ENCODE measurements around the gene CHRNA5.
A peak's percentile ranks its signal among the peaks of the same experiment; 100 is the strongest.
"Not testable (repeated sequence)": the region's sequence is repeated elsewhere in the genome, so short reads cannot be mapped to it uniquely, and the experiment has no call there.

The CHRNA5 gene

GRCh38 chr15:78541744-78542034, 23.6 kb upstream of the CHRNA5 start:
- H3K27me3 Mint-ChIP-seq, result no peaks in the 10 kb centered on the region
- H3K9me3 Mint-ChIP-seq, result no peaks in the 10 kb centered on the region
- peaks cover 25% of the 10 kb centered on the region for H3K4me1 Mint-ChIP-seq
- H3K27ac Mint-ChIP-seq (ENCODE audit: low read depth), result peak overlapping the region; percentile 98
- ATAC-seq (replicated peaks; ENCODE audit: extremely low read depth, poor library complexity, severe bottlenecking) (no peak), DNase-seq (ENCODE audit: low spot score in 2 of 2) (no peak)
- H3K36me3 Mint-ChIP-seq (ENCODE audit: insufficient read depth), result peaks cover 57% of the 10 kb centered on the region
- H3K4me3 Mint-ChIP-seq, result peak overlapping the region; percentile 82

- DNase-seq (ENCODE audit: low spot score in 2 of 2) (no peak), ATAC-seq (replicated peaks; ENCODE audit: extremely low read depth, poor library complexity, severe bottlenecking) (no peak)
- Mint-ChIP-seq H3K27me3 (no peaks in the 10 kb centered on the region), H3K27ac (ENCODE audit: low read depth) (peak overlapping the region; percentile 98), H3K4me3 (peak overlapping the region; percentile 82), H3K36me3 (ENCODE audit: insufficient read depth) (peaks cover 67% of the 10 kb centered on the region), H3K9me3 (no peaks in the 10 kb centered on the region), H3K4me1 (peaks cover 25% of the 10 kb centered on the region)
Measured at GRCh38 chr15:78542647-78543046, 22.7 kb upstream of the CHRNA5 start.

GRCh38 chr15:78550194-78550593, 15.1 kb upstream of the CHRNA5 start:
- no peaks in the 10 kb centered on the region for H3K9me3 Mint-ChIP-seq
- no peak overlapping the region for H3K27ac Mint-ChIP-seq (ENCODE audit: low read depth)
- peaks cover 56% of the 10 kb centered on the region for H3K36me3 Mint-ChIP-seq (ENCODE audit: insufficient read depth)
- H3K4me3 Mint-ChIP-seq, result no peak overlapping the region
- ATAC-seq (replicated peaks; ENCODE audit: extremely low read depth, poor library complexity, severe bottlenecking) (no peak), DNase-seq (ENCODE audit: low spot score in 2 of 2) (no peak)
- H3K4me1 Mint-ChIP-seq, result no peaks in the 10 kb centered on the region
- H3K27me3 Mint-ChIP-seq, result no peaks in the 10 kb centered on the region

- no peak for ATAC-seq (replicated peaks; ENCODE audit: extremely low read depth, poor library complexity, severe bottlenecking)
- Mint-ChIP-seq H3K36me3 (ENCODE audit: insufficient read depth) (peaks cover 50% of the 10 kb centered on the region), H3K4me1 (no peaks in the 10 kb centered on the region), H3K27ac (ENCODE audit: low read depth) (no peak overlapping the region), H3K4me3 (no peak overlapping the region), H3K9me3 (no peaks in the 10 kb centered on the region), H3K27me3 (no peaks in the 10 kb centered on the region)
- DNase-seq (ENCODE audit: low spot score in 2 of 2), result no peak
Measured at GRCh38 chr15:78550815-78551214, 14.5 kb upstream of the CHRNA5 start.

- H3K9me3 Mint-ChIP-seq, result no peaks in the 10 kb centered on the region
- H3K4me3 Mint-ChIP-seq, result no peak overlapping the region
- H3K27ac Mint-ChIP-seq (ENCODE audit: low read depth), result peak overlapping the region; percentile 15
- DNase-seq (ENCODE audit: low spot score in 2 of 2) (no peak), ATAC-seq (replicated peaks; ENCODE audit: extremely low read depth, poor library complexity, severe bottlenecking) (no peak)
- no peaks in the 10 kb centered on the region for H3K4me1 Mint-ChIP-seq
- H3K36me3 Mint-ChIP-seq (ENCODE audit: insufficient read depth), result peaks cover 39% of the 10 kb centered on the region
- no peaks in the 10 kb centered on the region for H3K27me3 Mint-ChIP-seq
Measured at GRCh38 chr15:78551902-78552301, 13.4 kb upstream of the CHRNA5 start.

GRCh38 chr15:78552597-78552996, 12.7 kb upstream of the CHRNA5 start:
- H3K4me3 Mint-ChIP-seq, result no peak overlapping the region
- no peak for DNase-seq (ENCODE audit: low spot score in 2 of 2)
- H3K4me1 Mint-ChIP-seq, result no peaks in the 10 kb centered on the region
- no peak overlapping the region for H3K27ac Mint-ChIP-seq (ENCODE audit: low read depth)
- H3K27me3 Mint-ChIP-seq, result no peaks in the 10 kb centered on the region
- no peaks in the 10 kb centered on the region for H3K9me3 Mint-ChIP-seq
- no peak for ATAC-seq (replicated peaks; ENCODE audit: extremely low read depth, poor library complexity, severe bottlenecking)
- H3K36me3 Mint-ChIP-seq (ENCODE audit: insufficient read depth), result peaks cover 32% of the 10 kb centered on the region

GRCh38 chr15:78560201-78560600, 5.1 kb upstream of the CHRNA5 start:
- H3K9me3 Mint-ChIP-seq; H3K4me3 Mint-ChIP-seq; DNase-seq (ENCODE audit: low spot score in 2 of 2); H3K4me1 Mint-ChIP-seq; H3K36me3 Mint-ChIP-seq (ENCODE audit: insufficient read depth); H3K27me3 Mint-ChIP-seq; H3K27ac Mint-ChIP-seq (ENCODE audit: low read depth); ATAC-seq (replicated peaks; ENCODE audit: extremely low read depth, poor library complexity, severe bottlenecking): not testable (repeated sequence)

GRCh38 chr15:78561490-78561889, 3.8 kb upstream of the CHRNA5 start:
- Mint-ChIP-seq H3K27me3 (peaks cover 6% of the 10 kb centered on the region), H3K4me1 (peaks cover 17% of the 10 kb centered on the region), H3K9me3 (no peaks in the 10 kb centered on the region), H3K27ac (ENCODE audit: low read depth) (no peak overlapping the region), H3K36me3 (ENCODE audit: insufficient read depth) (no peaks in the 10 kb centered on the region), H3K4me3 (no peak overlapping the region)
- no peak for DNase-seq (ENCODE audit: low spot score in 2 of 2)
- no peak for ATAC-seq (replicated peaks; ENCODE audit: extremely low read depth, poor library complexity, severe bottlenecking)

- H3K9me3 Mint-ChIP-seq, result no peaks in the 10 kb centered on the region
- peaks cover 12% of the 10 kb centered on the region for H3K27me3 Mint-ChIP-seq
- H3K36me3 Mint-ChIP-seq (ENCODE audit: insufficient read depth), result no peaks in the 10 kb centered on the region
- ATAC-seq (replicated peaks; ENCODE audit: extremely low read depth, poor library complexity, severe bottlenecking) (no peak), DNase-seq (ENCODE audit: low spot score in 2 of 2) (no peak)
- peaks cover 19% of the 10 kb centered on the region for H3K4me1 Mint-ChIP-seq
- H3K4me3 Mint-ChIP-seq, result no peak overlapping the region
- H3K27ac Mint-ChIP-seq (ENCODE audit: low read depth), result no peak overlapping the region
Measured at GRCh38 chr15:78563092-78563491, 2.2 kb upstream of the CHRNA5 start.

GRCh38 chr15:78564743-78565096, 600 bp upstream of the CHRNA5 start:
- ATAC-seq (replicated peaks; ENCODE audit: extremely low read depth, poor library complexity, severe bottlenecking) (no peak), DNase-seq (ENCODE audit: low spot score in 2 of 2) (no peak)
- Mint-ChIP-seq H3K9me3 (no peaks in the 10 kb centered on the region), H3K4me3 (peak overlapping the region; percentile 87), H3K36me3 (ENCODE audit: insufficient read depth) (no peaks in the 10 kb centered on the region), H3K27me3 (peaks cover 12% of the 10 kb centered on the region), H3K27ac (ENCODE audit: low read depth) (no peak overlapping the region), H3K4me1 (peaks cover 19% of the 10 kb centered on the region)

GRCh38 chr15:78565951-78566774, 843 bp downstream of the CHRNA5 start:
- ATAC-seq (replicated peaks; ENCODE audit: extremely low read depth, poor library complexity, severe bottlenecking) (no peak), DNase-seq (ENCODE audit: low spot score in 2 of 2) (no peak)
- H3K9me3 Mint-ChIP-seq, result no peaks in the 10 kb centered on the region
- peaks cover 19% of the 10 kb centered on the region for H3K4me1 Mint-ChIP-seq
- H3K27ac Mint-ChIP-seq (ENCODE audit: low read depth), result no peak overlapping the region
- H3K4me3 Mint-ChIP-seq, result peak overlapping the region; percentile 87
- no peaks in the 10 kb centered on the region for H3K36me3 Mint-ChIP-seq (ENCODE audit: insufficient read depth)
- peaks cover 12% of the 10 kb centered on the region for H3K27me3 Mint-ChIP-seq

- DNase-seq (ENCODE audit: low spot score in 2 of 2) (no peak), ATAC-seq (replicated peaks; ENCODE audit: extremely low read depth, poor library complexity, severe bottlenecking) (no peak)
- no peaks in the 10 kb centered on the region for H3K9me3 Mint-ChIP-seq
- no peaks in the 10 kb centered on the region for H3K36me3 Mint-ChIP-seq (ENCODE audit: insufficient read depth)
- no peak overlapping the region for H3K4me3 Mint-ChIP-seq
- H3K27me3 Mint-ChIP-seq, result peaks cover 12% of the 10 kb centered on the region
- peaks cover 19% of the 10 kb centered on the region for H3K4me1 Mint-ChIP-seq
- no peak overlapping the region for H3K27ac Mint-ChIP-seq (ENCODE audit: low read depth)
Measured at GRCh38 chr15:78567531-78567930, 2.2 kb downstream of the CHRNA5 start.

GRCh38 chr15:78570710-78571109, 5.4 kb downstream of the CHRNA5 start:
- no peak overlapping the region for H3K4me3 Mint-ChIP-seq

More at GRCh38 chr15:78570710-78571109, 5.4 kb downstream of the CHRNA5 start:
- Mint-ChIP-seq H3K4me1 (peaks cover 9% of the 10 kb centered on the region), H3K36me3 (ENCODE audit: insufficient read depth) (no peaks in the 10 kb centered on the region), H3K9me3 (no peaks in the 10 kb centered on the region), H3K27me3 (peaks cover 12% of the 10 kb centered on the region), H3K27ac (ENCODE audit: low read depth) (no peak overlapping the region)
- DNase-seq (ENCODE audit: low spot score in 2 of 2) (no peak), ATAC-seq (replicated peaks; ENCODE audit: extremely low read depth, poor library complexity, severe bottlenecking) (no peak)
